Measurements from ENCODE around the gene MON1B.
A peak's percentile ranks its signal among the peaks of the same experiment; 100 is the strongest.

MON1B gene

DNA sequence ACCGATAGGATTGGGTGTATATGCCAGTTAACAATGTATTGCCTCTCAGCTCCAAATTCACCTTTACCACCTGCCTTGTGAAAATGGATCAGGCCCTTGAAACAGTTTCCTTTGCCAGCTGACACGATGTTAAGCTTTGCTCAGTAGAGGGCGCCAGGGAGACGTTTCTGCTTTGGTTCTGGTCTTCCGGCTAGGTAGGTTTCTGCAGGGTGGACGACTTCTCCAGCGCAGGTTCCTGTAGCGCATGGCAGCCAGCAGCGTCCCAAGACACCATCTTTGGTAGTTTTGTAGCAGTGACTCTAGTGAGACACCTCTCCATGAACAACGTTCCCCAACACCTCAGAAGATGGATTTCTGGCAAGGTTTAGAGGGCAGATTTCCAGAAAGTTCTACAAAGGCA lies 32.2 kb downstream of the MON1B start:
- no peak for DNase-seq (ENCODE audit: low read depth)
- H3K4me3 ChIP-seq (ENCODE audit: low read depth, low read length) = no peak overlapping the region
- TF ChIP-seq, protein P1, sequence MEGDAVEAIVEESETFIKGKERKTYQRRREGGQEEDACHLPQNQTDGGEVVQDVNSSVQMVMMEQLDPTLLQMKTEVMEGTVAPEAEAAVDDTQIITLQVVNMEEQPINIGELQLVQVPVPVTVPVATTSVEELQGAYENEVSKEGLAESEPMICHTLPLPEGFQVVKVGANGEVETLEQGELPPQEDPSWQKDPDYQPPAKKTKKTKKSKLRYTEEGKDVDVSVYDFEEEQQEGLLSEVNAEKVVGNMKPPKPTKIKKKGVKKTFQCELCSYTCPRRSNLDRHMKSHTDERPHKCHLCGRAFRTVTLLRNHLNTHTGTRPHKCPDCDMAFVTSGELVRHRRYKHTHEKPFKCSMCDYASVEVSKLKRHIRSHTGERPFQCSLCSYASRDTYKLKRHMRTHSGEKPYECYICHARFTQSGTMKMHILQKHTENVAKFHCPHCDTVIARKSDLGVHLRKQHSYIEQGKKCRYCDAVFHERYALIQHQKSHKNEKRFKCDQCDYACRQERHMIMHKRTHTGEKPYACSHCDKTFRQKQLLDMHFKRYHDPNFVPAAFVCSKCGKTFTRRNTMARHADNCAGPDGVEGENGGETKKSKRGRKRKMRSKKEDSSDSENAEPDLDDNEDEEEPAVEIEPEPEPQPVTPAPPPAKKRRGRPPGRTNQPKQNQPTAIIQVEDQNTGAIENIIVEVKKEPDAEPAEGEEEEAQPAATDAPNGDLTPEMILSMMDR (conservative IDR thresholded peaks at IDR 0.05; ENCODE audit: low read depth, low read length) = peak; percentile 47

GRCh38 chr16:77225182-77225581 lies 34.2 kb downstream of the MON1B start:
- TF ChIP-seq, protein P1 (conservative IDR thresholded peaks at IDR 0.05; ENCODE audit: low read depth, low read length) = no peak
- H3K4me3 ChIP-seq (ENCODE audit: low read depth, low read length) = no peak overlapping the region
- DNase-seq (ENCODE audit: low read depth) = no peak

GRCh38 chr16:77227745-77228144 lies 36.8 kb downstream of the MON1B start:
- H3K4me3 ChIP-seq (ENCODE audit: low read depth, low read length) = no peak overlapping the region
- TF ChIP-seq, protein P1 (conservative IDR thresholded peaks at IDR 0.05; ENCODE audit: low read depth, low read length) = no peak
- peak; percentile 18 for DNase-seq (ENCODE audit: low read depth)

- no peak overlapping the region for H3K4me3 ChIP-seq (ENCODE audit: low read depth, low read length)
- no peak for DNase-seq (ENCODE audit: low read depth)
- TF ChIP-seq, protein P1 (conservative IDR thresholded peaks at IDR 0.05; ENCODE audit: low read depth, low read length) = no peak
Measured at GRCh38 chr16:77231047-77231446, 40.1 kb downstream of the MON1B start.

DNA sequence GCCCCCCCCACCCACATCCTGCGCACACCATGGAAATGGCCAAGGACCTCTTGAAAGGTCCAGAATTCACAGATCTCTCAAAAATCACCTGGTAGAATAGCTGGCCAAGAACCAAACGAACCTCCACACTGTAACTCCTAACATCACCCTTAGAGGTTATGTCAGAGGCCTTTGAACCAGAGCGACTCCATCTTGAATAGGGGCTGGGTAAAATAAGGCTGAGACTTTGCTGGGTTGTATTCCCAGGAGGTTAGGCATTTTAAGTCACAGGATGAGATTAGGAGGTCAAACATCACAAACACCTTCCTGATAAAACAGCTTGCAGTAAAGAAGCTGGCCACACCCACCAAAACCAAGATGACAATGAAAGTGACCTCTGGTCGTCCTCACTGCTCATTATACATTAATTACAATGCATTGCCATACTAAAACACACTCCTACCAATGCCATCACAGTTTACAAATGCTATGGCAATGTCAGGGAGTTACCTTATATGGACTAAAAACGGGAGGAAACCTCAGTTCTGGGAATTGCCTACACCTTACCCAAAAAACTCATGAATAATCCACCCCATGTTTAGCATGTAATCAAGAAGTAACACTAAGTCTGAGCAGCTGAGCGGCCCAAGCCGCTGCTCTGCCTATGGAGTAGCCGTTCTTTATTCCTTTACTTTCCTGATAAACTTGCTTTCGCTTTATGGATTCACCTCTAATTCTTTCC lies 43.0 kb downstream of the MON1B start:
- DNase-seq (ENCODE audit: low read depth) = no peak
- TF ChIP-seq, protein P1 (conservative IDR thresholded peaks at IDR 0.05; ENCODE audit: low read depth, low read length) = no peak
- H3K4me3 ChIP-seq (ENCODE audit: low read depth, low read length) = no peak overlapping the region

- TF ChIP-seq, protein P1 (conservative IDR thresholded peaks at IDR 0.05; ENCODE audit: low read depth, low read length) = no peak
- peak; percentile 19 for DNase-seq (ENCODE audit: low read depth)
- H3K4me3 ChIP-seq (ENCODE audit: low read depth, low read length) = no peak overlapping the region
Measured at GRCh38 chr16:77234611-77235010, 43.6 kb downstream of the MON1B start.

GRCh38 chr16:77236063-77236511 lies 45.1 kb downstream of the MON1B start:
- peak; percentile 90 for DNase-seq (ENCODE audit: low read depth)
- TF ChIP-seq, protein P1 (conservative IDR thresholded peaks at IDR 0.05; ENCODE audit: low read depth, low read length) = peak; percentile 100
- H3K4me3 ChIP-seq (ENCODE audit: low read depth, low read length) = peak overlapping the region; percentile 20
